Endothelial cell of umbilical vein (primary cell): Measurements from ENCODE around the gene RSL24D1.

Source experiments
- EZH2 ChIP-seq: IDR thresholded peaks from 2 replicates; pipeline ENCODE4 v1.6.1; 2012; ENCODE audit warnings: borderline replicate concordance, low read depth, mild to moderate bottlenecking, moderate library complexity, low read length, inconsistent platforms; ENCODE audit not compliant: severe bottlenecking
- GATA2 ChIP-seq: IDR thresholded peaks from 2 replicates; pipeline ENCODE4 v1.7.0; 2011; ENCODE audit warnings: low read depth, mild to moderate bottlenecking, moderate library complexity, mixed read lengths, low read length; ENCODE audit not compliant: insufficient read length, insufficient read depth
- JUN ChIP-seq: IDR thresholded peaks from 2 replicates; pipeline ENCODE4 v1.6.1; 2011; ENCODE audit warnings: borderline replicate concordance, low read depth; ENCODE audit not compliant: insufficient read length, insufficient read depth
- MYC ChIP-seq: IDR thresholded peaks from one replicate; pipeline ENCODE4 v1.6.1; 2011; ENCODE audit warnings: mild to moderate bottlenecking, low read depth, low read length
- POLR2A ChIP-seq: IDR thresholded peaks from 2 replicates; pipeline ENCODE4 v1.6.1; 2012; ENCODE audit warnings: low read depth, mild to moderate bottlenecking, control low read depth, low read length
- POLR2AphosphoS5 ChIP-seq: IDR thresholded peaks from 2 replicates; pipeline ENCODE4 v1.6.1; 2012; ENCODE audit warnings: low read depth, mild to moderate bottlenecking, control low read depth, low read length, moderate library complexity; ENCODE audit not compliant: insufficient read depth
- TF ChIP-seq, protein P1 (sequence below), 2 donors: IDR thresholded peaks; 1 replicate in 1 of 2; 2 replicates in 1 of 2; pipeline ENCODE4 v1.5.1; 2011; ENCODE audit warnings: low read length in 2 of 2, mild to moderate bottlenecking in 2 of 2, moderate library complexity in 2 of 2, control low read depth in 1 of 2, inconsistent platforms in 1 of 2, low read depth in 1 of 2; ENCODE audit not compliant: insufficient read depth in 1 of 2; ENCODE audit errors: extremely low read depth in 1 of 2
- TF ChIP-seq, protein P2 (sequence below): IDR thresholded peaks from 2 replicates; pipeline ENCODE4 v1.6.1; 2011; ENCODE audit not compliant: insufficient read depth, insufficient read length

DNA sequence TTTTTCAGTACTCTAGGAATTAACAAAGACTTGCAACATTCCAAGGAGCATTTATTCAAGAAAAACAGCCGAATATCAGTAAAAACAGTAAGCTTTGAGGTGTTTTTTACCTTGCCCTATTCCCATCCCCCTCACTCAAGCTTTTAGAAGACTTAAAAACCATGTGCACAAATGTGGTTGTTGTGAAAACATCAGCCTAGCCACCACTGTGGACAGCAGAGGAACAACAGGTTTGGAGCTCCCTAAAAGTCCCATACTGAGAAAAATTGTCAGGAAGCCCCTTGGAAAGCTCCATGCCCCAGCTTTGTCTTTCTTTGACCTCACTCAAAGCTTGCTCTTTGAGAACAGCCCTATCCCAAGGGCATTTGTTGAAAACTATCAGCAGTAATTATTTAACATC is 34.7 kb upstream of the RSL24D1 start:
- TF ChIP-seq, protein P1, sequence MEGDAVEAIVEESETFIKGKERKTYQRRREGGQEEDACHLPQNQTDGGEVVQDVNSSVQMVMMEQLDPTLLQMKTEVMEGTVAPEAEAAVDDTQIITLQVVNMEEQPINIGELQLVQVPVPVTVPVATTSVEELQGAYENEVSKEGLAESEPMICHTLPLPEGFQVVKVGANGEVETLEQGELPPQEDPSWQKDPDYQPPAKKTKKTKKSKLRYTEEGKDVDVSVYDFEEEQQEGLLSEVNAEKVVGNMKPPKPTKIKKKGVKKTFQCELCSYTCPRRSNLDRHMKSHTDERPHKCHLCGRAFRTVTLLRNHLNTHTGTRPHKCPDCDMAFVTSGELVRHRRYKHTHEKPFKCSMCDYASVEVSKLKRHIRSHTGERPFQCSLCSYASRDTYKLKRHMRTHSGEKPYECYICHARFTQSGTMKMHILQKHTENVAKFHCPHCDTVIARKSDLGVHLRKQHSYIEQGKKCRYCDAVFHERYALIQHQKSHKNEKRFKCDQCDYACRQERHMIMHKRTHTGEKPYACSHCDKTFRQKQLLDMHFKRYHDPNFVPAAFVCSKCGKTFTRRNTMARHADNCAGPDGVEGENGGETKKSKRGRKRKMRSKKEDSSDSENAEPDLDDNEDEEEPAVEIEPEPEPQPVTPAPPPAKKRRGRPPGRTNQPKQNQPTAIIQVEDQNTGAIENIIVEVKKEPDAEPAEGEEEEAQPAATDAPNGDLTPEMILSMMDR (IDR thresholded peaks at IDR 0.05; ENCODE audit: extremely low read depth in 1 of 2, insufficient read depth in 1 of 2, low read depth in 1 of 2, low read length in 2 of 2): no peak
- TF ChIP-seq POLR2A: no peak
- TF ChIP-seq POLR2AphosphoS5: no peak
- TF ChIP-seq EZH2: no peak
- TF ChIP-seq JUN: no peak
- no peak for TF ChIP-seq GATA2
- TF ChIP-seq, protein P2, sequence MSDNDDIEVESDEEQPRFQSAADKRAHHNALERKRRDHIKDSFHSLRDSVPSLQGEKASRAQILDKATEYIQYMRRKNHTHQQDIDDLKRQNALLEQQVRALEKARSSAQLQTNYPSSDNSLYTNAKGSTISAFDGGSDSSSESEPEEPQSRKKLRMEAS: no peak
- TF ChIP-seq MYC: no peak
